K562 (cell line): Measurements from ENCODE around the gene ATXN1. TPM values are rescaled to one million over a fixed set of nuclear protein-coding genes. Genes with fewer than 3 reads are reported as not detected.

Source experiments
- PHF21A ChIP-seq: fragments of 450-650 bp; IDR thresholded peaks from 2 replicates; pipeline ENCODE4 v1.6.1; 2017; ENCODE audit warnings: low read depth, borderline replicate concordance
- RBM39 ChIP-seq: fragments of 200-400 bp; formaldehyde crosslinking; optimal IDR thresholded peaks from 2 replicates; pipeline ENCODE3; 2018; ENCODE audit warnings: low read depth, low read length
- SMAD4 ChIP-seq: fragments of 250-450 bp; sonication (Bioruptor Pico); conservative IDR thresholded peaks from 2 replicates; pipeline ENCODE4 v1.8.0; 2021; ENCODE audit warnings: inconsistent platforms, mild to moderate bottlenecking, moderate library complexity
- ZNF184 ChIP-seq: sonication (generic); formaldehyde crosslinking; IDR thresholded peaks from 2 replicates; pipeline ENCODE4 v1.5.0; 2020; ENCODE audit warnings: missing genetic modification reagents
- polyA plus RNA-seq, 8 experiments: library from polyadenylated mRNA; depleted of rRNA in 4 of 8; stranded (reverse) in 5 of 8; unstranded in 3 of 8; fragments of >200 nt; fragmentation: Nextera tagmentation in 2 of 8; fragmentation: Illumina TruSeq in 1 of 8; extraction: Ambion mirVana in 2 of 8; extraction: Trizol in 1 of 8; gene quantifications; 2 replicates each; pipeline versions ENCODE4 v1.2.1 to v1.2.3, GENCODE V29; 2011 to 2014; ENCODE audit warnings: inconsistent platforms in 1 of 8, missing spikeins in 1 of 8
- total RNA-seq, 7 experiments: library from RNA; depleted of rRNA in 6 of 7; stranded (reverse); fragments of >200 nt in 6 of 7; fragmentation: Illumina TruSeq in 2 of 7; extraction: Trizol in 2 of 7; gene quantifications; 2 replicates each; pipeline versions ENCODE4 v1.2.1 to v1.2.3, GENCODE V29; 2011 to 2021; ENCODE audit warnings: low replicate concordance in 1 of 7
- TF ChIP-seq, protein P1 (sequence below): conservative IDR thresholded peaks from 2 replicates; pipeline ENCODE4 v1.6.1; 2011; ENCODE audit warnings: low read depth, mild to moderate bottlenecking, low read length; ENCODE audit not compliant: control insufficient read depth
- TF ChIP-seq, protein P2 (sequence below), 2 experiments: fragments of 450-650 bp in 1 of 2; sonication (generic) in 1 of 2; formaldehyde crosslinking in 1 of 2; IDR thresholded peaks in 1 of 2; conservative IDR thresholded peaks in 1 of 2; 2 replicates each; pipeline versions ENCODE4 v1.6.1 to v1.8.1; 2016 to 2023; ENCODE audit warnings: mild to moderate bottlenecking in 2 of 2, moderate library complexity in 2 of 2, inconsistent platforms in 1 of 2, missing genetic modification reagents in 1 of 2
- TF ChIP-seq, protein P3 (sequence below), 2 experiments: fragments of 450-650 bp; formaldehyde crosslinking in 1 of 2; IDR thresholded peaks; 2 replicates each; pipeline versions ENCODE4 v1.4.0 to v1.6.1; 2014 to 2020; ENCODE audit warnings: mild to moderate bottlenecking in 2 of 2, borderline replicate concordance in 1 of 2, low read depth in 1 of 2
- TF ChIP-seq, protein P4 (sequence below): sonication (generic); formaldehyde crosslinking; IDR thresholded peaks from 2 replicates; pipeline ENCODE4 v1.8.0; 2023; ENCODE audit warnings: mild to moderate bottlenecking, missing genetic modification reagents

The ATXN1 gene
- total and polyA plus RNA-seq, 9 of the 15 experiments (the other 6 are each of a cell fraction or from before 2014, with no cell fraction given): under 0.01 to 1.2 (median 0.58) TPM

DNA sequence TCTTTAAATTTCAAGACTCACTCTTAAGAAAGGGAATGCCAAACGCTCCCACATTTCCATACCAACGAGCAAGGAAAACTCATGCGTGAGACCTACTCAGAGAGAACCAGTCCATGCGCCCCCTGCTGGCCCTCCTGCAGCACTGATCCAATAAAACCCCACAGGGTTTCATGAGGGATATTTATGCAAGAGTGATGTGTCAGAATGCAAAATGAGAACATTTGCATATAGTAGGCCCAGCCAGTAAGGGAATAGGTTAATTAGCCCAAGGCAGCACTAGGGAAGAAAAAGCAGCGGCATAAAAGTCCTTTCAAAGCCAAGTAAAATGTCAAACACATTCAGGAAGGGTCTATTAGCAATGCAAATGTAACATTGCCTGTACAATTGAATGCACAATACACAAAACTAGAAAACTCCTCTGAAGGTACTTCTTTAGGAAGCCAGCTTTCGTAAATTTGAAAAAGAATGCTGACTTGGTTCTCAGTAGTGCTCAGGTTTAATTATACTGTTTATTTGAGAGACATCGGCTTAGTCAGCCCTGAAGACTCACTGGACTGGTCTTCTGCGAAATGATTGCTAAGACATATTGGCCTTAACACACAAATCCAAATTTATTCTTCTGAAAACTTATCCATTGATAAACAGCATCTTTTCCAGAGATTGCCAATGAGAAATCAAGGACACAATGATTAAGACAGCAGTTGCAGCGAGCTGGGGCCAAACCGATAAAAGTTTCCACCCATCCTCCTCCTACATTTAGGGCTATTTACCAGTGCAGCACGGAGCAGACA is 429.7 kb downstream of the ATXN1 start (continued):
- TF ChIP-seq, protein P1, sequence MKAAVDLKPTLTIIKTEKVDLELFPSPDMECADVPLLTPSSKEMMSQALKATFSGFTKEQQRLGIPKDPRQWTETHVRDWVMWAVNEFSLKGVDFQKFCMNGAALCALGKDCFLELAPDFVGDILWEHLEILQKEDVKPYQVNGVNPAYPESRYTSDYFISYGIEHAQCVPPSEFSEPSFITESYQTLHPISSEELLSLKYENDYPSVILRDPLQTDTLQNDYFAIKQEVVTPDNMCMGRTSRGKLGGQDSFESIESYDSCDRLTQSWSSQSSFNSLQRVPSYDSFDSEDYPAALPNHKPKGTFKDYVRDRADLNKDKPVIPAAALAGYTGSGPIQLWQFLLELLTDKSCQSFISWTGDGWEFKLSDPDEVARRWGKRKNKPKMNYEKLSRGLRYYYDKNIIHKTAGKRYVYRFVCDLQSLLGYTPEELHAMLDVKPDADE: no peak
- TF ChIP-seq, protein P2, sequence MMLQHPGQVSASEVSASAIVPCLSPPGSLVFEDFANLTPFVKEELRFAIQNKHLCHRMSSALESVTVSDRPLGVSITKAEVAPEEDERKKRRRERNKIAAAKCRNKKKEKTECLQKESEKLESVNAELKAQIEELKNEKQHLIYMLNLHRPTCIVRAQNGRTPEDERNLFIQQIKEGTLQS (IDR thresholded peaks at IDR 0.05): no peak
- TF ChIP-seq, protein P2 (CRISPR knock-in tag; conservative IDR thresholded peaks at IDR 0.05): no peak
- TF ChIP-seq ZNF184: no peak
- TF ChIP-seq, protein P3, sequence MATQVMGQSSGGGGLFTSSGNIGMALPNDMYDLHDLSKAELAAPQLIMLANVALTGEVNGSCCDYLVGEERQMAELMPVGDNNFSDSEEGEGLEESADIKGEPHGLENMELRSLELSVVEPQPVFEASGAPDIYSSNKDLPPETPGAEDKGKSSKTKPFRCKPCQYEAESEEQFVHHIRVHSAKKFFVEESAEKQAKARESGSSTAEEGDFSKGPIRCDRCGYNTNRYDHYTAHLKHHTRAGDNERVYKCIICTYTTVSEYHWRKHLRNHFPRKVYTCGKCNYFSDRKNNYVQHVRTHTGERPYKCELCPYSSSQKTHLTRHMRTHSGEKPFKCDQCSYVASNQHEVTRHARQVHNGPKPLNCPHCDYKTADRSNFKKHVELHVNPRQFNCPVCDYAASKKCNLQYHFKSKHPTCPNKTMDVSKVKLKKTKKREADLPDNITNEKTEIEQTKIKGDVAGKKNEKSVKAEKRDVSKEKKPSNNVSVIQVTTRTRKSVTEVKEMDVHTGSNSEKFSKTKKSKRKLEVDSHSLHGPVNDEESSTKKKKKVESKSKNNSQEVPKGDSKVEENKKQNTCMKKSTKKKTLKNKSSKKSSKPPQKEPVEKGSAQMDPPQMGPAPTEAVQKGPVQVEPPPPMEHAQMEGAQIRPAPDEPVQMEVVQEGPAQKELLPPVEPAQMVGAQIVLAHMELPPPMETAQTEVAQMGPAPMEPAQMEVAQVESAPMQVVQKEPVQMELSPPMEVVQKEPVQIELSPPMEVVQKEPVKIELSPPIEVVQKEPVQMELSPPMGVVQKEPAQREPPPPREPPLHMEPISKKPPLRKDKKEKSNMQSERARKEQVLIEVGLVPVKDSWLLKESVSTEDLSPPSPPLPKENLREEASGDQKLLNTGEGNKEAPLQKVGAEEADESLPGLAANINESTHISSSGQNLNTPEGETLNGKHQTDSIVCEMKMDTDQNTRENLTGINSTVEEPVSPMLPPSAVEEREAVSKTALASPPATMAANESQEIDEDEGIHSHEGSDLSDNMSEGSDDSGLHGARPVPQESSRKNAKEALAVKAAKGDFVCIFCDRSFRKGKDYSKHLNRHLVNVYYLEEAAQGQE (IDR thresholded peaks at IDR 0.05; ENCODE audit: borderline replicate concordance): peak; percentile 72
- TF ChIP-seq, protein P3 (CRISPR knock-in tag; IDR thresholded peaks at IDR 0.05; ENCODE audit: low read depth): no peak
- TF ChIP-seq, protein P4, sequence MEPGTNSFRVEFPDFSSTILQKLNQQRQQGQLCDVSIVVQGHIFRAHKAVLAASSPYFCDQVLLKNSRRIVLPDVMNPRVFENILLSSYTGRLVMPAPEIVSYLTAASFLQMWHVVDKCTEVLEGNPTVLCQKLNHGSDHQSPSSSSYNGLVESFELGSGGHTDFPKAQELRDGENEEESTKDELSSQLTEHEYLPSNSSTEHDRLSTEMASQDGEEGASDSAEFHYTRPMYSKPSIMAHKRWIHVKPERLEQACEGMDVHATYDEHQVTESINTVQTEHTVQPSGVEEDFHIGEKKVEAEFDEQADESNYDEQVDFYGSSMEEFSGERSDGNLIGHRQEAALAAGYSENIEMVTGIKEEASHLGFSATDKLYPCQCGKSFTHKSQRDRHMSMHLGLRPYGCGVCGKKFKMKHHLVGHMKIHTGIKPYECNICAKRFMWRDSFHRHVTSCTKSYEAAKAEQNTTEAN (CRISPR knock-in tag): no peak
- TF ChIP-seq SMAD4 (CRISPR knock-in tag): no peak
- TF ChIP-seq RBM39: no peak
- 0 out of 2 replicates have a peak, but pooled peaks have one; percentile 34 for TF ChIP-seq PHF21A
